Activated naive CD8-positive, alpha-beta T cell treated with anti-CD3 and anti-CD28 coated beads, Interleukin-2, amount 50 U/mL, for 24 hours (primary cell): Measurements from ENCODE around the gene VCY1B.
"Not testable (repeated sequence)": the region's sequence is repeated elsewhere in the genome, so short reads cannot be mapped to it uniquely, and the experiment has no call there.

ENCODE experiments used
- ATAC-seq: fragments of 150-1000 bp; cut with Tn5 transposase; one replicate; pipeline ENCODE4 v1.10.0; 2021
- DNase-seq: peaks from one replicate; pipeline ENCODE4 v3.0.0; 2021
- H3K27ac Mint-ChIP-seq: one replicate; pipeline ENCODE4 v1.8.0; 2021; ENCODE audit warnings: mild to moderate bottlenecking, mixed read lengths
- H3K27me3 Mint-ChIP-seq: one replicate; pipeline ENCODE4 v1.8.0; 2021; ENCODE audit warnings: mixed read lengths
- H3K36me3 Mint-ChIP-seq: one replicate; pipeline ENCODE4 v1.8.0; 2021; ENCODE audit warnings: low read depth, mixed read lengths
- H3K4me1 Mint-ChIP-seq: one replicate; pipeline ENCODE4 v1.8.0; 2021; ENCODE audit warnings: mixed read lengths
- H3K4me3 Mint-ChIP-seq: one replicate; pipeline ENCODE4 v1.8.0; 2021; ENCODE audit warnings: mild to moderate bottlenecking, moderate library complexity, mixed read lengths
- H3K9me3 Mint-ChIP-seq: one replicate; pipeline ENCODE4 v1.8.0; 2021; ENCODE audit warnings: mixed read lengths

The VCY1B gene

GRCh38 chrY:14055927-14056326 lies at the start of gene VCY1B:
TSS of gene VCY1B (plus strand) at chrY:14056227. CDS start at chrY:14056290, 63 bp downstream.
- not testable (repeated sequence) for H3K27ac Mint-ChIP-seq, H3K4me3 Mint-ChIP-seq, H3K36me3 Mint-ChIP-seq, H3K4me1 Mint-ChIP-seq, H3K27me3 Mint-ChIP-seq, H3K9me3 Mint-ChIP-seq, DNase-seq, ATAC-seq

DNA sequence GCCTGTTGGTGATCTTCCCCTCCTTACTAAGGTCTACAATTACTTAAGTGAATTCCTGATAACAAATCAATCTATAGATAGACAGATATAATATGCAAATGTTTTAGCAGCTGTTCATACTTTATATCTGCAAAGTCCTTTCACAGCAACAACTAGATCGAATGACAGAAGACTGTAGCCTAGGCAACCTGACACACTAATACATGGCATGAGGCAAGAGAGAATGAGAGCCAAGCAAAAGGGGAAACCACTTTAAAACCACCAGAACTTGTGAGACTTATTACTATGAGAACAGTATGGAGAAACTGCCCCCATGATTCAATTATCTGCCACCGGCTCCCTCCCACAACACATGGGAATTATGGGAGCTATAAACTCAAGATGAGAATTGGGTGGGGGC lies 44.1 kb upstream of the VCY1B start:
- ATAC-seq, H3K27me3 Mint-ChIP-seq, H3K4me1 Mint-ChIP-seq, H3K4me3 Mint-ChIP-seq, DNase-seq, H3K27ac Mint-ChIP-seq, H3K9me3 Mint-ChIP-seq, H3K36me3 Mint-ChIP-seq: not testable (repeated sequence)

- H3K9me3 Mint-ChIP-seq, H3K36me3 Mint-ChIP-seq, H3K27me3 Mint-ChIP-seq, DNase-seq, H3K27ac Mint-ChIP-seq, H3K4me1 Mint-ChIP-seq, H3K4me3 Mint-ChIP-seq, ATAC-seq: not testable (repeated sequence)
These were observed 25.6 kb upstream of the VCY1B start for GRCh38 chrY:14030395-14030794.

DNA sequence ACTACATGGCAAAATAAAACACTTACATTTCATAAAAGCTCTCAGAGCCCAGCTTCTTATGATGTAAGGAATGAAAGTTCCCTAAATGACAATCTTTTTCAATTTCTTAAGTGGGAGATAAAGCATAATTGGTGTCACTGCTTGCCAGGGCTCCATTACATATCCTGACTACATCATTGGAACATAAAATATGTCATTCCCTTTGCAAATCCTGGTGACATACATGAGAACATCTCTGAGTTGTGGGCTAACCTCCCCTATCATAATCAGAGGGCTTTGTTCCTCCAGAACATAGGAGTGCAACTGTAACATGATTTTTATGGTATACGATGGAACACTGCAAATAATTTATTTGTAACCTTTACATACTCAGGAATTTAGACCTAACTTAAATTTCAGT lies 29.9 kb downstream of the VCY1B start:
- ATAC-seq, result no peak
- H3K4me1 Mint-ChIP-seq, result no peaks in the 10 kb centered on the region
- no peak for DNase-seq
- H3K36me3 Mint-ChIP-seq, result no peaks in the 10 kb centered on the region
- no peaks in the 10 kb centered on the region for H3K9me3 Mint-ChIP-seq
- no peak overlapping the region for H3K4me3 Mint-ChIP-seq
- H3K27me3 Mint-ChIP-seq, result no peaks in the 10 kb centered on the region
- H3K27ac Mint-ChIP-seq, result no peak overlapping the region
